KOPT-K1 (cell line): Measurements from ENCODE around the gene MMP24OS.

ENCODE experiments used
- H3K27ac ChIP-seq: fragments of 200-600 bp; sonication (generic); 2 replicates; pipeline ENCODE4 v1.5.1; 2016; ENCODE audit warnings: antibody characterized with exemption, mild to moderate bottlenecking, low read depth, low read length; ENCODE audit not compliant: poor library complexity, severe bottlenecking
- H3K36me3 ChIP-seq: fragments of 200-600 bp; sonication (generic); 2 replicates; pipeline ENCODE4 v1.5.1; 2017; ENCODE audit warnings: antibody characterized with exemption, mild to moderate bottlenecking, low read length, moderate library complexity; ENCODE audit not compliant: insufficient read depth
- H3K9me3 ChIP-seq: fragments of 200-600 bp; sonication (generic); 2 replicates; pipeline ENCODE4 v1.5.1; 2017; ENCODE audit warnings: antibody characterized with exemption, low read length, mild to moderate bottlenecking; ENCODE audit not compliant: insufficient read depth, poor library complexity, severe bottlenecking

The MMP24OS gene

GRCh38 chr20:35240083-35240810 lies 37.7 kb downstream of the MMP24OS start:
- no peak overlapping the region for H3K27ac ChIP-seq
- no peaks in the 10 kb centered on the region for H3K9me3 ChIP-seq
- no peaks in the 10 kb centered on the region for H3K36me3 ChIP-seq

GRCh38 chr20:35238735-35239134 lies 39.2 kb downstream of the MMP24OS start:
- Histone ChIP-seq H3K36me3 (no peaks in the 10 kb centered on the region), H3K9me3 (no peaks in the 10 kb centered on the region), H3K27ac (no peak overlapping the region)

DNA sequence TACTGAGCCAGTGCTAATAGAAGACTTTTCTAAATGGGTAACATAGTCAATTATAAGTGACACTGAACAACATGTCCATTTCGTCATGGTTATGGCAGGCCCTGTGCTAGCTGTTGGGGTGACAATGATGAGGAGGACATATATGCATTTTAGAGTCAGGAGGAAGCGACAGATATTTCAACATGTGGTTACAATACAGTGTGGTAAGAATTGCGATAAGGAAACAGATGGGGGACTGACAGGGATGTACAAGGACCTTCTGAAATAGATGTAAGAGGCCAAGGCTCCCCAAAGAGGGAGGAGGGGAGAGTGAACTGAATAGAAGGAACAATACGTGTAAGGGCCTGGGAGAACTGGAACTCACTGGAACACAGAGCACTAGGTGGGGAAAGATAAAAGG lies 39.8 kb downstream of the MMP24OS start:
- no peaks in the 10 kb centered on the region for H3K9me3 ChIP-seq
- H3K27ac ChIP-seq, result no peak overlapping the region
- no peaks in the 10 kb centered on the region for H3K36me3 ChIP-seq

GRCh38 chr20:35237486-35237885 lies 40.4 kb downstream of the MMP24OS start:
- Histone ChIP-seq H3K36me3 (no peaks in the 10 kb centered on the region), H3K9me3 (no peaks in the 10 kb centered on the region), H3K27ac (no peak overlapping the region)

GRCh38 chr20:35235881-35236280 lies 42.0 kb downstream of the MMP24OS start:
- Histone ChIP-seq H3K9me3 (no peaks in the 10 kb centered on the region), H3K36me3 (no peaks in the 10 kb centered on the region), H3K27ac (no peak overlapping the region)

- Histone ChIP-seq H3K27ac (no peak overlapping the region), H3K36me3 (no peaks in the 10 kb centered on the region), H3K9me3 (no peaks in the 10 kb centered on the region)
Measured at GRCh38 chr20:35232575-35232974, 45.3 kb downstream of the MMP24OS start.

DNA sequence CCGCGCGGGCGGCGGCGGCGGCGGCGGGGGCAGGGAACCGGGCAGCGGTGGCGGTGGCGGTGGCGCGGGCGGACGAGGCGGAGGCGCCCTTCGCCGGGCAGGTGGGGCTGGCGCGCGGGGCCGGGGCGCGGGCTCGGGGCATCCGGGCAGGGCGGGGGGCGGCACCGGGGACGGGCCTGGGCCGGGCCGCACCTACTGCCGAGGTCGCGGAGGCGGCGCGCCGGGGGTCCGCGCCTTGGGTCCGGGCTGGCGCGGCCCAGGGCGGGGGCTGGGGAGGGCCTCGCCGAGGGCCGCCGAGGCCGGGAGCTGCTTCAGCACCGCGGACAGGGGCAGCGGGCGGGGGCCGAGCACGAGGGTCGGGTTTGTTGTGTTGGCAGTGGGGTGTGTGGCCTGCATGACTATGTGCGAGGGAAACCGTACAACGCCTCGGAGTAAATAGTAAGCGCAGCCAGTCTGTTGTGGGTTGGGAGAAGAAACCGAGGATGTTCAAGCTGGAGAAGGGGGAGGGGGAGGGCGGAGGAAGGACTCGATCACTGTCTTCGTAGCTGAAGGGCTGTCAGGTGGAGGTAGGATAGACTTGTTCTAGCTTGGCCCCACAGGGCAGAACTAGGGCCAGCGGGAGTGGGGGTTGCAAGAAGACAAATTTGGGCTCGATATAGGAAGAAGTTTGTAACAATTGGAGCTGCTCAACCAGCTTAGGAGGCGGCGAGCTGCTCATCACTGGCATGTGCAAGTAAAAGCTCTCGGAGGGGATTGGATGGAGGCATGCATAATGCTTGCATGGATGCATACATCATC lies 50.8 kb downstream of the MMP24OS start:
- H3K9me3 ChIP-seq, result no peaks in the 10 kb centered on the region
- H3K27ac ChIP-seq, result no peak overlapping the region
- no peaks in the 10 kb centered on the region for H3K36me3 ChIP-seq
